ENCODE data around the gene CPNE4.
"Not testable (repeated sequence)": the region's sequence is repeated elsewhere in the genome, so short reads cannot be mapped to it uniquely, and the experiment has no call there.

The CPNE4 gene

GRCh38 chr3:131973731-131974130 is 61.1 kb downstream of the CPNE4 start:
- no peak for TF ChIP-seq JUND (IDR thresholded peaks at IDR 0.05; ENCODE audit: low read depth)
- in situ Hi-C loops (cut with HindIII; ENCODE audit: low pct_unique_long_range_greater_than_20kb, low sequenced_read_pairs), result no loop called here
- no peak for DNase-seq (ENCODE audit: low read depth in 1 of 2, low spot score in 1 of 2)

GRCh38 chr3:131972550-131972949 is 62.3 kb downstream of the CPNE4 start:
- in situ Hi-C loops (cut with HindIII; ENCODE audit: low pct_unique_long_range_greater_than_20kb, low sequenced_read_pairs), result no loop called here
- no peak for TF ChIP-seq JUND (IDR thresholded peaks at IDR 0.05; ENCODE audit: low read depth)
- no peak for DNase-seq (ENCODE audit: low read depth in 1 of 2, low spot score in 1 of 2)

- in situ Hi-C loops (cut with HindIII; ENCODE audit: low pct_unique_long_range_greater_than_20kb, low sequenced_read_pairs), result no loop called here
- TF ChIP-seq JUND (IDR thresholded peaks at IDR 0.05; ENCODE audit: low read depth), result no peak
- no peak for DNase-seq (ENCODE audit: low read depth in 1 of 2, low spot score in 1 of 2)
These were observed 62.7 kb downstream of the CPNE4 start for GRCh38 chr3:131972091-131972490.

- DNase-seq (ENCODE audit: low read depth in 1 of 2, low spot score in 1 of 2); in situ Hi-C loops (cut with HindIII; ENCODE audit: low pct_unique_long_range_greater_than_20kb, low sequenced_read_pairs): not testable (repeated sequence)
These were observed 71.4 kb downstream of the CPNE4 start for GRCh38 chr3:131963442-131963841.

GRCh38 chr3:131962982-131963381 is 71.8 kb downstream of the CPNE4 start:
- in situ Hi-C loops (cut with HindIII; ENCODE audit: low pct_unique_long_range_greater_than_20kb, low sequenced_read_pairs), result no loop called here
- TF ChIP-seq JUND (IDR thresholded peaks at IDR 0.05; ENCODE audit: low read depth), result no peak
- no peak for DNase-seq (ENCODE audit: low read depth in 1 of 2, low spot score in 1 of 2)

GRCh38 chr3:131960324-131960723 is 74.5 kb downstream of the CPNE4 start:
- DNase-seq (ENCODE audit: low read depth in 1 of 2, low spot score in 1 of 2), result no peak
- in situ Hi-C loops (cut with HindIII; ENCODE audit: low pct_unique_long_range_greater_than_20kb, low sequenced_read_pairs), result no loop called here

GRCh38 chr3:131957980-131958379 is 76.8 kb downstream of the CPNE4 start:
- in situ Hi-C loops (cut with HindIII; ENCODE audit: low pct_unique_long_range_greater_than_20kb, low sequenced_read_pairs), result no loop called here
- DNase-seq (ENCODE audit: low read depth in 1 of 2, low spot score in 1 of 2), result no peak
- TF ChIP-seq JUND (IDR thresholded peaks at IDR 0.05; ENCODE audit: low read depth), result no peak

More at GRCh38 chr3:131960324-131960723, 74.5 kb downstream of the CPNE4 start:
- TF ChIP-seq JUND (IDR thresholded peaks at IDR 0.05; ENCODE audit: low read depth), result no peak

GRCh38 chr3:131957511-131957910 is 77.3 kb downstream of the CPNE4 start:
- no peak for TF ChIP-seq JUND (IDR thresholded peaks at IDR 0.05; ENCODE audit: low read depth)
- in situ Hi-C loops (cut with HindIII; ENCODE audit: low pct_unique_long_range_greater_than_20kb, low sequenced_read_pairs), result no loop called here
- DNase-seq (ENCODE audit: low read depth in 1 of 2, low spot score in 1 of 2), result no peak

- in situ Hi-C loops (cut with HindIII; ENCODE audit: low pct_unique_long_range_greater_than_20kb, low sequenced_read_pairs), result no loop called here
- DNase-seq (ENCODE audit: low read depth in 1 of 2, low spot score in 1 of 2), result no peak
- no peak for TF ChIP-seq JUND (IDR thresholded peaks at IDR 0.05; ENCODE audit: low read depth)
These were observed 86.0 kb downstream of the CPNE4 start for GRCh38 chr3:131948806-131949205.

- in situ Hi-C loops (cut with HindIII; ENCODE audit: low pct_unique_long_range_greater_than_20kb, low sequenced_read_pairs), result no loop called here
- no peak for DNase-seq (ENCODE audit: low read depth in 1 of 2, low spot score in 1 of 2)
- no peak for TF ChIP-seq JUND (IDR thresholded peaks at IDR 0.05; ENCODE audit: low read depth)
These were observed 90.1 kb downstream of the CPNE4 start for GRCh38 chr3:131944676-131945075.

GRCh38 chr3:131933665-131934064 is 101.1 kb downstream of the CPNE4 start:
- no peak for TF ChIP-seq JUND (IDR thresholded peaks at IDR 0.05; ENCODE audit: low read depth)
- in situ Hi-C loops (cut with HindIII; ENCODE audit: low pct_unique_long_range_greater_than_20kb, low sequenced_read_pairs), result no loop called here
- no peak for DNase-seq (ENCODE audit: low read depth in 1 of 2, low spot score in 1 of 2)

- no peak for DNase-seq (ENCODE audit: low read depth in 1 of 2, low spot score in 1 of 2)
- in situ Hi-C loops (cut with HindIII; ENCODE audit: low pct_unique_long_range_greater_than_20kb, low sequenced_read_pairs), result no loop called here
- no peak for TF ChIP-seq JUND (IDR thresholded peaks at IDR 0.05; ENCODE audit: low read depth)
These were observed 106.2 kb downstream of the CPNE4 start for GRCh38 chr3:131928593-131928992.

GRCh38 chr3:131925571-131925970 is 109.2 kb downstream of the CPNE4 start:
- DNase-seq (ENCODE audit: low read depth in 1 of 2, low spot score in 1 of 2), result no peak
- TF ChIP-seq JUND (IDR thresholded peaks at IDR 0.05; ENCODE audit: low read depth), result no peak
- in situ Hi-C loops (cut with HindIII; ENCODE audit: low pct_unique_long_range_greater_than_20kb, low sequenced_read_pairs), result no loop called here

GRCh38 chr3:131922356-131922755 is 112.5 kb downstream of the CPNE4 start:
- in situ Hi-C loops (cut with HindIII; ENCODE audit: low pct_unique_long_range_greater_than_20kb, low sequenced_read_pairs), result no loop called here
- no peak for TF ChIP-seq JUND (IDR thresholded peaks at IDR 0.05; ENCODE audit: low read depth)
- DNase-seq (ENCODE audit: low read depth in 1 of 2, low spot score in 1 of 2), result no peak
